GM12864 (cell line): ENCODE results near the gene THRA.

Source experiments
- DNase-seq: peaks from one replicate; pipeline ENCODE4 v3.0.0-alpha.2; 2011; ENCODE audit warnings: low read depth
- H3K4me3 ChIP-seq: 2 replicates; pipeline ENCODE4 v1.5.1; 2011; ENCODE audit warnings: mild to moderate bottlenecking, low read depth, low read length, control low read depth
- CTCF ChIP-seq: IDR thresholded peaks from 2 replicates; pipeline ENCODE4 v1.5.1; 2011; ENCODE audit warnings: low read depth, mild to moderate bottlenecking, moderate library complexity, low read length, control low read depth, inconsistent platforms; ENCODE audit errors: missing control alignments

Gene THRA

GRCh38 chr17:40028595-40028994, 34.2 kb upstream of the THRA start:
- no peak overlapping the region for H3K4me3 ChIP-seq
- TF ChIP-seq CTCF, result no peak
- DNase-seq, result no peak

GRCh38 chr17:40031706-40032105, 31.1 kb upstream of the THRA start:
- TF ChIP-seq CTCF, result no peak
- DNase-seq, result no peak
- H3K4me3 ChIP-seq, result no peak overlapping the region

- no peak for TF ChIP-seq CTCF
Measured at GRCh38 chr17:40032322-40033320, 30.1 kb upstream of the THRA start.

GRCh38 chr17:40033339-40033738, 29.4 kb upstream of the THRA start:
- no peak for DNase-seq
- no peak overlapping the region for H3K4me3 ChIP-seq
- no peak for TF ChIP-seq CTCF

More at GRCh38 chr17:40032322-40033320, 30.1 kb upstream of the THRA start:
- no peak overlapping the region for H3K4me3 ChIP-seq
- no peak for DNase-seq

GRCh38 chr17:40034426-40035161, 28.2 kb upstream of the THRA start:
- H3K4me3 ChIP-seq, result no peak overlapping the region
- TF ChIP-seq CTCF, result no peak
- DNase-seq, result no peak

GRCh38 chr17:40035162-40035559, 27.6 kb upstream of the THRA start:
- no peak for DNase-seq
- H3K4me3 ChIP-seq, result no peak overlapping the region
- TF ChIP-seq CTCF, result peak; percentile 39
